Testis (tissue), 3 donors: Measurements from ENCODE around the gene ZNF454. TPM values are rescaled to one million over a fixed set of nuclear protein-coding genes. Genes with fewer than 3 reads are reported as not detected.

ENCODE experiments used
- DNase-seq: peaks from one replicate; pipeline ENCODE4 v3.0.0-alpha.2; 2019
- H3K27ac ChIP-seq, 2 donors: fragments of 200-600 bp; sonication (generic); one replicate each; pipeline ENCODE4 v1.5.1; 2019
- H3K27me3 ChIP-seq: fragments of 200-600 bp; sonication (generic); one replicate; pipeline ENCODE4 v1.5.1; 2019
- H3K36me3 ChIP-seq: fragments of 200-600 bp; sonication (generic); one replicate; pipeline ENCODE4 v1.5.1; 2017; ENCODE audit warnings: low read depth; ENCODE audit errors: missing control alignments
- H3K4me1 ChIP-seq: fragments of 200-600 bp; sonication (generic); one replicate; pipeline ENCODE4 v1.5.1; 2019
- H3K4me3 ChIP-seq, 2 donors: fragments of 200-600 bp; sonication (generic); one replicate each; pipeline ENCODE4 v1.5.1; 2017 to 2019
- H3K9me3 ChIP-seq: fragments of 200-600 bp; sonication (generic); one replicate; pipeline ENCODE4 v1.5.1; 2017
- CTCF ChIP-seq, 3 experiments: fragments of 450-650 bp in 2 of 3; fragments of 200-600 bp in 1 of 3; sonication (generic) in 1 of 3; IDR thresholded peaks; one replicate each; pipeline ENCODE4 v1.5.1; 2016 to 2019; ENCODE audit warnings: antibody characterized with exemption in 3 of 3, mild to moderate bottlenecking in 2 of 3, moderate library complexity in 1 of 3
- POLR2A ChIP-seq: fragments of 450-650 bp; IDR thresholded peaks from one replicate; pipeline ENCODE4 v1.6.1; 2017; ENCODE audit warnings: antibody characterized with exemption, mild to moderate bottlenecking, moderate library complexity
- WGBS, 2 donors: methylation state at CpG; one replicate each; pipeline ENCODE4 v1.1.5; 2018; 5-methylcytosine and 5-hydroxymethylcytosine counted together
- intact Hi-C: fragments of 100-400 bp; cut with DNase I; formaldehyde crosslinking; loops from one replicate; pipeline ENCODE4 v1.15.1; 2023; ENCODE audit warnings: low total_unique reads
- polyA plus RNA-seq: library from polyadenylated mRNA; stranded (reverse); fragments of 350-450 nt; fragmentation: Illumina TruSeq; extraction: RNeasy Lipid Tissue Mini Kit (QIAGEN cat#74804); gene quantifications from one replicate; pipeline ENCODE4 v1.2.3, GENCODE V29; 2014; ENCODE audit warnings: low read depth, low replicate concordance; ENCODE audit not compliant: insufficient read depth
- total RNA-seq, 2 donors: library from RNA; depleted of rRNA; stranded (reverse); fragments of >200 nt; gene quantifications; one replicate each; pipeline ENCODE4 v1.2.3, GENCODE V29; 2016

ZNF454 gene
- total and polyA plus RNA-seq, 3 donors from 2014 or later: 4.4 to 8.9 (median 6.8) TPM

- Histone ChIP-seq H3K27me3 (no peaks in the 10 kb centered on the region), H3K4me1 (no peaks in the 10 kb centered on the region), H3K27ac (no peak overlapping the region), H3K4me3 (no peak overlapping the region), H3K9me3 (no peaks in the 10 kb centered on the region), H3K36me3 (no peaks in the 10 kb centered on the region)
- intact Hi-C loops: no loop called here
- DNase-seq: no peak
- 38 to 52% methylated on average over 9 of the region's 9 CpGs for WGBS, 2 donors
- TF ChIP-seq POLR2A (no peak), CTCF (IDR thresholded peaks at IDR 0.05) (no peak)
Observed at GRCh38 chr5:178992291-178992895, 51.4 kb downstream of the ZNF454 start.

- Histone ChIP-seq H3K27me3 (no peaks in the 10 kb centered on the region), H3K4me1 (no peaks in the 10 kb centered on the region), H3K27ac (no peak overlapping the region), H3K4me3 (no peak overlapping the region), H3K9me3 (no peaks in the 10 kb centered on the region), H3K36me3 (no peaks in the 10 kb centered on the region)
- intact Hi-C loops: no loop called here
- WGBS, 2 donors: 38 to 61% methylated on average over 15 to 20 of the region's 20 CpGs
- DNase-seq: no peak
- TF ChIP-seq CTCF (IDR thresholded peaks at IDR 0.05): no peak
- TF ChIP-seq POLR2A: no peak
Observed at GRCh38 chr5:178993236-178993765, 52.3 kb downstream of the ZNF454 start.

- DNase-seq: no peak
- TF ChIP-seq CTCF (IDR thresholded peaks at IDR 0.05): no peak
- TF ChIP-seq POLR2A: no peak
- WGBS, 2 donors: 12 to 20% methylated on average over 27 to 44 of the region's 53 CpGs
- peak overlapping the region; percentile 7 to 38 for H3K4me3 ChIP-seq
- no peaks in the 10 kb centered on the region for H3K36me3 ChIP-seq
- intact Hi-C loops: no loop called here
- H3K9me3 ChIP-seq: no peaks in the 10 kb centered on the region
- H3K27me3 ChIP-seq: no peaks in the 10 kb centered on the region
- no peaks in the 10 kb centered on the region for H3K4me1 ChIP-seq
- no peak overlapping the region for H3K27ac ChIP-seq
Observed at GRCh38 chr5:178993955-178994579, 53.1 kb downstream of the ZNF454 start.

GRCh38 chr5:178994580-178995340 is 53.8 kb downstream of the ZNF454 start, which contains the start of gene GRM6:
Gene GRM6 (minus strand): TSS chr5:178995320. CDS start chr5:178994944, 376 bp downstream.
- Histone ChIP-seq H3K9me3 (no peaks in the 10 kb centered on the region), H3K27me3 (no peaks in the 10 kb centered on the region), H3K4me3 (peak within 1 kb of the TSS; percentile 7 to 38), H3K4me1 (no peaks in the 10 kb centered on the region), H3K36me3 (no peaks in the 10 kb centered on the region), H3K27ac (no peak within 1 kb of the TSS)
- DNase-seq: no peak
- TF ChIP-seq CTCF (IDR thresholded peaks at IDR 0.05): no peak
- no peak for TF ChIP-seq POLR2A
- intact Hi-C loops: no loop called here
- 0 to 2% methylated on average over 5 to 54 of the region's 97 CpGs for WGBS, 2 donors
